Mesendoderm (in vitro differentiated cells): ENCODE results near the gene ABCA7.

ENCODE experiments used
- DNase-seq: peaks from one replicate; pipeline ENCODE4 v3.0.0; 2013
- H2AK5ac ChIP-seq: 2 replicates; pipeline ENCODE4 v1.6.1; 2013; ENCODE audit warnings: low read length, inconsistent platforms
- H2BK120ac ChIP-seq: 2 replicates; pipeline ENCODE4 v1.6.1; 2013; ENCODE audit warnings: low read depth, mild to moderate bottlenecking, low read length, moderate library complexity, mixed read lengths
- H2BK15ac ChIP-seq: replicated peaks from 2 replicates; pipeline ENCODE4 v1.6.1; 2013; ENCODE audit warnings: low read depth, mild to moderate bottlenecking, moderate library complexity
- H2BK5ac ChIP-seq: 2 replicates; pipeline ENCODE4 v1.6.1; 2013; ENCODE audit warnings: low read length, inconsistent platforms
- H3K18ac ChIP-seq: 2 replicates; pipeline ENCODE4 v1.6.1; 2013; ENCODE audit warnings: mild to moderate bottlenecking, low read length, mixed read lengths
- H3K23ac ChIP-seq: one replicate; pipeline ENCODE4 v1.6.1; 2013; ENCODE audit warnings: low read length
- H3K27ac ChIP-seq: 2 replicates; pipeline ENCODE4 v1.5.1; 2013; ENCODE audit warnings: low read depth, mild to moderate bottlenecking, inconsistent platforms, low read length, moderate library complexity
- H3K27me3 ChIP-seq: 2 replicates; pipeline ENCODE4 v1.6.1; 2013; ENCODE audit warnings: low read length, control low read depth, mild to moderate bottlenecking, inconsistent platforms; ENCODE audit not compliant: insufficient read depth, poor library complexity
- H3K36me3 ChIP-seq: 2 replicates; pipeline ENCODE4 v1.6.1; 2013; ENCODE audit warnings: low read length, inconsistent platforms; ENCODE audit not compliant: control insufficient read depth, insufficient read depth
- H3K4ac ChIP-seq: one replicate; pipeline ENCODE4 v1.6.1; 2013; ENCODE audit warnings: low read depth, mild to moderate bottlenecking, low read length, moderate library complexity
- H3K4me1 ChIP-seq: 2 replicates; pipeline ENCODE4 v1.6.1; 2013; ENCODE audit warnings: low read depth, low read length, inconsistent platforms; ENCODE audit not compliant: control insufficient read depth
- H3K4me2 ChIP-seq: 2 replicates; pipeline ENCODE4 v1.6.1; 2013; ENCODE audit warnings: low read length
- H3K4me3 ChIP-seq: 2 replicates; pipeline ENCODE4 v1.5.1; 2013; ENCODE audit warnings: mild to moderate bottlenecking, low read length
- H3K56ac ChIP-seq: one replicate; pipeline ENCODE4 v1.6.1; 2013; ENCODE audit warnings: low read length
- H3K79me1 ChIP-seq: 2 replicates; pipeline ENCODE4 v1.6.1; 2013; ENCODE audit warnings: low read length, inconsistent platforms
- H3K79me2 ChIP-seq: 2 replicates; pipeline ENCODE4 v1.6.1; 2013; ENCODE audit warnings: mild to moderate bottlenecking, low read length; ENCODE audit not compliant: control insufficient read depth, insufficient read depth
- H3K9ac ChIP-seq: 2 replicates; pipeline ENCODE4 v1.6.1; 2013; ENCODE audit warnings: low read length, inconsistent platforms
- H4K5ac ChIP-seq: one replicate; pipeline ENCODE4 v1.6.1; 2013; ENCODE audit warnings: low read length
- H4K8ac ChIP-seq: one replicate; pipeline ENCODE4 v1.6.1; 2013; ENCODE audit warnings: low read depth, mild to moderate bottlenecking, control low read depth, low read length, moderate library complexity
- WGBS: extraction: QIAGEN DNeasy Blood & Tissue Kit; methylation state at CpG from one replicate; pipeline ENCODE4 v1.1.7; 2013; ENCODE audit warnings: low lambda C conversion rate, missing lambda C conversion rate; ENCODE audit not compliant: insufficient coverage; ENCODE audit errors: extremely low coverage; 5-methylcytosine and 5-hydroxymethylcytosine counted together

Gene ABCA7

GRCh38 chr19:1009041-1009980 is 30.6 kb upstream of the ABCA7 start:
- H3K4me3 ChIP-seq, result no peak overlapping the region
- no peak overlapping the region for H4K8ac ChIP-seq
- H3K79me2 ChIP-seq, result peaks cover 5% of the 10 kb centered on the region
- H3K4ac ChIP-seq, result no peak overlapping the region
- DNase-seq, result no peak
- H4K5ac ChIP-seq, result no peak overlapping the region
- no peak overlapping the region for H2BK15ac ChIP-seq
- H3K36me3 ChIP-seq, result peaks cover 2% of the 10 kb centered on the region
- H3K27ac ChIP-seq, result no peak overlapping the region
- no peak overlapping the region for H2AK5ac ChIP-seq
- peaks cover 7% of the 10 kb centered on the region for H3K79me1 ChIP-seq
- H2BK5ac ChIP-seq, result no peak overlapping the region
- no peak overlapping the region for H3K18ac ChIP-seq
- no peak overlapping the region for H3K56ac ChIP-seq
- H2BK120ac ChIP-seq, result no peak overlapping the region
- no peak overlapping the region for H3K4me2 ChIP-seq
- H3K23ac ChIP-seq, result no peak overlapping the region
- H3K9ac ChIP-seq, result no peak overlapping the region
- H3K4me1 ChIP-seq, result no peaks in the 10 kb centered on the region
- no peaks in the 10 kb centered on the region for H3K27me3 ChIP-seq
- no CpG with 5 or more reads among the region's 92 CpGs for WGBS

GRCh38 chr19:1009981-1010538 is 29.8 kb upstream of the ABCA7 start:
- Histone ChIP-seq H3K4me2 (no peak overlapping the region), H3K27me3 (no peaks in the 10 kb centered on the region), H3K23ac (no peak overlapping the region), H3K79me1 (peaks cover 10% of the 10 kb centered on the region), H3K27ac (no peak overlapping the region), H2BK5ac (no peak overlapping the region), H2AK5ac (no peak overlapping the region), H3K56ac (no peak overlapping the region), H3K4me1 (no peaks in the 10 kb centered on the region), H4K8ac (no peak overlapping the region), H3K36me3 (peaks cover 2% of the 10 kb centered on the region), H2BK15ac (no peak overlapping the region), H3K4me3 (no peak overlapping the region), H3K79me2 (peaks cover 12% of the 10 kb centered on the region), H2BK120ac (no peak overlapping the region), H3K18ac (no peak overlapping the region), H3K4ac (no peak overlapping the region), H4K5ac (no peak overlapping the region), H3K9ac (no peak overlapping the region)
- WGBS, result no CpG with 5 or more reads among the region's 29 CpGs
- DNase-seq, result no peak

- H3K4ac ChIP-seq, result no peak overlapping the region
- no peak overlapping the region for H3K27ac ChIP-seq
- H3K27me3 ChIP-seq, result no peaks in the 10 kb centered on the region
- no peak overlapping the region for H2BK5ac ChIP-seq
- H3K4me3 ChIP-seq, result no peak overlapping the region
- no peak overlapping the region for H3K23ac ChIP-seq
- no peak overlapping the region for H3K9ac ChIP-seq
- H2AK5ac ChIP-seq, result no peak overlapping the region
- no CpG with 5 or more reads among the region's 56 CpGs for whole genome bisulfite sequencing
- H2BK15ac ChIP-seq, result no peak overlapping the region
- no peaks in the 10 kb centered on the region for H3K4me1 ChIP-seq
- H4K5ac ChIP-seq, result no peak overlapping the region
- no peak overlapping the region for H3K56ac ChIP-seq
- H2BK120ac ChIP-seq, result no peak overlapping the region
- peaks cover 17% of the 10 kb centered on the region for H3K79me1 ChIP-seq
- H3K36me3 ChIP-seq, result peaks cover 2% of the 10 kb centered on the region
- peaks cover 20% of the 10 kb centered on the region for H3K79me2 ChIP-seq
- no peak overlapping the region for H3K18ac ChIP-seq
- no peak overlapping the region for H3K4me2 ChIP-seq
- H4K8ac ChIP-seq, result no peak overlapping the region
- DNase-seq, result no peak
Measured at GRCh38 chr19:1010586-1011510, 29.1 kb upstream of the ABCA7 start.

GRCh38 chr19:1011831-1012333 is 28.0 kb upstream of the ABCA7 start:
- Histone ChIP-seq H2BK5ac (no peak overlapping the region), H3K4me3 (no peak overlapping the region), H2BK120ac (no peak overlapping the region), H3K18ac (no peak overlapping the region), H4K5ac (no peak overlapping the region), H3K4me1 (peaks cover 4% of the 10 kb centered on the region), H3K23ac (no peak overlapping the region), H3K36me3 (peaks cover 2% of the 10 kb centered on the region), H3K4me2 (no peak overlapping the region), H2AK5ac (no peak overlapping the region), H3K27me3 (no peaks in the 10 kb centered on the region), H3K9ac (no peak overlapping the region), H3K4ac (no peak overlapping the region), H3K56ac (no peak overlapping the region), H3K79me1 (peaks cover 25% of the 10 kb centered on the region), H2BK15ac (no peak overlapping the region), H4K8ac (no peak overlapping the region), H3K79me2 (peaks cover 29% of the 10 kb centered on the region), H3K27ac (no peak overlapping the region)
- no peak for DNase-seq
- no CpG with 5 or more reads among the region's 36 CpGs for WGBS

GRCh38 chr19:1012334-1012733 is 27.6 kb upstream of the ABCA7 start:
- Histone ChIP-seq H3K4me3 (no peak overlapping the region), H2BK5ac (no peak overlapping the region), H3K4me2 (no peak overlapping the region), H3K9ac (no peak overlapping the region), H3K27ac (no peak overlapping the region), H2BK120ac (no peak overlapping the region), H2BK15ac (no peak overlapping the region), H3K23ac (no peak overlapping the region), H3K4ac (no peak overlapping the region), H3K27me3 (no peaks in the 10 kb centered on the region), H3K4me1 (peaks cover 4% of the 10 kb centered on the region), H4K8ac (no peak overlapping the region), H3K18ac (no peak overlapping the region), H4K5ac (no peak overlapping the region), H3K79me2 (peaks cover 34% of the 10 kb centered on the region), H3K56ac (no peak overlapping the region), H3K79me1 (peaks cover 27% of the 10 kb centered on the region), H3K36me3 (peaks cover 2% of the 10 kb centered on the region), H2AK5ac (no peak overlapping the region)
- DNase-seq, result no peak
- WGBS, result no CpG with 5 or more reads among the region's 18 CpGs
